ENCODE data around the gene RIT2.

DNA sequence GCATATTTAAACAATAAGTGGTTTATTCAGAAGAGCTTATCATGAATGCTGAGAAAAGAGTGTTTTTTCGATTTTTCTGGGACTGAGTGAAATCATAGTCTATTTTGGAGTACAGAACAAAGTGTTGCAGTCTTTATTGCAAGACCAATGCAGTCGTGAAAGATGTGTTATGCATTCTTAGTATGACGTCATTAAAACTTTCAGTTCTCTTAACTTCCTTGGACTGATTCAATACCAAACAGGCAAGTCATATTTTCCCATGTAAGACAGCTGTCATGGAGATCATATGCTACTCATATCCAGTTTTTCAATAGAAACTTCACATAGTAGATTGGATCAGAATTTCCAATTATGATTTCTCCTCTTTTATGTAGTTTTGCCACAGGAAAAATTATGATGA, 92.6 kb downstream of the RIT2 start:
- TF ChIP-seq CTCF (IDR thresholded peaks at IDR 0.05) (no peak), POLR2A (IDR thresholded peaks at IDR 0.05) (no peak), EP300 (IDR thresholded peaks at IDR 0.05) (no peak)
